Peyer's patch (tissue), 4 donors: ENCODE results near the gene BRD8. TPM values are rescaled to one million over a fixed set of nuclear protein-coding genes. Genes with fewer than 3 reads are reported as not detected.
A peak's percentile ranks its signal among the peaks of the same experiment; 100 is the strongest.

ENCODE experiments used
- DNase-seq, 3 donors: peaks; one replicate each; pipeline ENCODE4 v3.0.0-alpha.2; 2017 to 2019
- H3K27ac ChIP-seq, 4 donors: fragments of 200-600 bp; sonication (generic); one replicate each; pipeline ENCODE4 v1.5.1; 2016 to 2019
- H3K27me3 ChIP-seq, 2 donors: fragments of 200-600 bp; sonication (generic); one replicate each; pipeline ENCODE4 v1.5.1; 2019
- H3K36me3 ChIP-seq, 3 donors: fragments of 200-600 bp; sonication (generic); one replicate each; pipeline ENCODE4 v1.5.1; 2016 to 2019
- H3K4me1 ChIP-seq, 4 donors: fragments of 200-600 bp; sonication (generic); one replicate each; pipeline ENCODE4 v1.5.1; 2016 to 2019
- H3K4me3 ChIP-seq, 4 donors: fragments of 200-600 bp; sonication (generic); 1 replicate in 3 of 4; 2 replicates in 1 of 4; pipeline ENCODE4 v1.5.1; 2016 to 2019; ENCODE audit warnings: mild to moderate bottlenecking in 1 of 4
- H3K9me3 ChIP-seq, 4 donors: fragments of 200-600 bp; sonication (generic); one replicate each; pipeline ENCODE4 v1.5.1; 2016 to 2019; ENCODE audit warnings: mild to moderate bottlenecking in 1 of 4
- POLR2A ChIP-seq, 2 donors: fragments of 450-650 bp; IDR thresholded peaks; one replicate each; pipeline ENCODE4 v1.5.1; 2017; ENCODE audit warnings: antibody characterized with exemption in 2 of 2, mild to moderate bottlenecking in 2 of 2, moderate library complexity in 2 of 2
- total RNA-seq, 4 donors: library from RNA; depleted of rRNA; stranded (reverse); fragments of >200 nt; gene quantifications; one replicate each; pipeline ENCODE4 v1.1.0, GENCODE V29; 2016
- TF ChIP-seq, protein P1 (sequence below), 6 experiments: fragments of 450-650 bp in 4 of 6; fragments of 200-600 bp in 2 of 6; sonication (generic) in 1 of 6; IDR thresholded peaks; one replicate each; pipeline ENCODE4 v1.5.1; 2017 to 2019; ENCODE audit warnings: antibody characterized with exemption in 6 of 6, mild to moderate bottlenecking in 3 of 6, moderate library complexity in 1 of 6

The BRD8 gene
- total RNA-seq, 4 donors from 2014 or later, result 42.2 to 130 (median 70.8) TPM

- no peak for DNase-seq
- no peaks in the 10 kb centered on the region for H3K9me3 ChIP-seq
- H3K27me3 ChIP-seq, result no peaks in the 10 kb centered on the region
- H3K27ac ChIP-seq, result no peak overlapping the region
- peaks cover 0 to 64% (median 0%) of the 10 kb centered on the region in 3 donors for H3K36me3 ChIP-seq
- no peak for TF ChIP-seq POLR2A (IDR thresholded peaks at IDR 0.05)
- TF ChIP-seq, protein P1, sequence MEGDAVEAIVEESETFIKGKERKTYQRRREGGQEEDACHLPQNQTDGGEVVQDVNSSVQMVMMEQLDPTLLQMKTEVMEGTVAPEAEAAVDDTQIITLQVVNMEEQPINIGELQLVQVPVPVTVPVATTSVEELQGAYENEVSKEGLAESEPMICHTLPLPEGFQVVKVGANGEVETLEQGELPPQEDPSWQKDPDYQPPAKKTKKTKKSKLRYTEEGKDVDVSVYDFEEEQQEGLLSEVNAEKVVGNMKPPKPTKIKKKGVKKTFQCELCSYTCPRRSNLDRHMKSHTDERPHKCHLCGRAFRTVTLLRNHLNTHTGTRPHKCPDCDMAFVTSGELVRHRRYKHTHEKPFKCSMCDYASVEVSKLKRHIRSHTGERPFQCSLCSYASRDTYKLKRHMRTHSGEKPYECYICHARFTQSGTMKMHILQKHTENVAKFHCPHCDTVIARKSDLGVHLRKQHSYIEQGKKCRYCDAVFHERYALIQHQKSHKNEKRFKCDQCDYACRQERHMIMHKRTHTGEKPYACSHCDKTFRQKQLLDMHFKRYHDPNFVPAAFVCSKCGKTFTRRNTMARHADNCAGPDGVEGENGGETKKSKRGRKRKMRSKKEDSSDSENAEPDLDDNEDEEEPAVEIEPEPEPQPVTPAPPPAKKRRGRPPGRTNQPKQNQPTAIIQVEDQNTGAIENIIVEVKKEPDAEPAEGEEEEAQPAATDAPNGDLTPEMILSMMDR (IDR thresholded peaks at IDR 0.05), result no peak
- H3K4me3 ChIP-seq, result no peak overlapping the region
- no peaks in the 10 kb centered on the region for H3K4me1 ChIP-seq
Observed at GRCh38 chr5:138186002-138186447, 7.6 kb upstream of the BRD8 start.

GRCh38 chr5:138182808-138183207 lies 4.4 kb upstream of the BRD8 start:
- Histone ChIP-seq H3K36me3 (peaks cover 0 to 32% (median 0%) of the 10 kb centered on the region in 3 donors), H3K4me1 (peaks cover 0 to 11% (median 0%) of the 10 kb centered on the region in 4 donors), H3K9me3 (no peaks in the 10 kb centered on the region), H3K27me3 (no peaks in the 10 kb centered on the region), H3K4me3 (no peak overlapping the region), H3K27ac (no peak overlapping the region)
- TF ChIP-seq, protein P1 (IDR thresholded peaks at IDR 0.05), result no peak
- TF ChIP-seq POLR2A (IDR thresholded peaks at IDR 0.05), result no peak
- DNase-seq, result no peak

DNA sequence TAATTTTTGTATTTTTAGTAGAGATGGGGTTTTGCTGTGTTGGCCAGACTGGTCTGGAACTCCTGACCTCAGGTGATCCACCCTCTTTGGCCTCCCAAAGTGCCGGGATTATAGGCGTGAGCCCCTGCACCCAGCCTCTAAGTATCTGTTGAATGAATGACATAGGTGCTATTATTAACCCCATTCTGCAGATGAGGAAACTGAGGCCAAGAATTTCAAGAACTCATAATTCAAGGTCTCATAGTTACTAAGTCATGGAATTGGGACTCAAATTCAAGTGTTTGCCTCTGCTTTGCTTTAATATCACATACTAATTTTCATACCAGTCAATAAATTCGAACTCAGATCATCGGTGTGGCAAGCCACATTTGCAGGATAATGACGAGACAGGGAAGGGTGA lies 2.4 kb upstream of the BRD8 start:
- Histone ChIP-seq H3K36me3 (peaks cover 0 to 30% (median 0%) of the 10 kb centered on the region in 3 donors), H3K4me3 (no peak overlapping the region), H3K9me3 (no peaks in the 10 kb centered on the region), H3K4me1 (peaks cover 0 to 18% (median 0%) of the 10 kb centered on the region in 4 donors), H3K27me3 (no peaks in the 10 kb centered on the region), H3K27ac (no peak overlapping the region)
- DNase-seq, result no peak
- TF ChIP-seq POLR2A (IDR thresholded peaks at IDR 0.05), result no peak
- TF ChIP-seq, protein P1 (IDR thresholded peaks at IDR 0.05), result no peak

- TF ChIP-seq, protein P1 (IDR thresholded peaks at IDR 0.05), result peak in 4 of 6 experiments; percentile 24 to 59 (median 50)
- no peak for TF ChIP-seq POLR2A (IDR thresholded peaks at IDR 0.05)
- no peak for DNase-seq
- Histone ChIP-seq H3K4me3 (no peak overlapping the region), H3K9me3 (no peaks in the 10 kb centered on the region), H3K4me1 (peaks cover 0 to 18% (median 0%) of the 10 kb centered on the region in 4 donors), H3K36me3 (peaks cover 0 to 33% (median 0%) of the 10 kb centered on the region in 3 donors), H3K27ac (no peak overlapping the region), H3K27me3 (no peaks in the 10 kb centered on the region)
Observed at GRCh38 chr5:138180183-138180782, 1.9 kb upstream of the BRD8 start.

GRCh38 chr5:138179277-138179857 lies 937 bp upstream of the BRD8 start:
- no peak for DNase-seq
- H3K4me1 ChIP-seq, result peaks cover 0 to 18% (median 0%) of the 10 kb centered on the region in 4 donors
- TF ChIP-seq POLR2A (IDR thresholded peaks at IDR 0.05), result no peak
- TF ChIP-seq, protein P1 (IDR thresholded peaks at IDR 0.05), result no peak
- H3K36me3 ChIP-seq, result peaks cover 0 to 37% (median 0%) of the 10 kb centered on the region in 3 donors
- H3K27ac ChIP-seq, result peak overlapping the region in 1 of 4 donors; percentile 89
- no peaks in the 10 kb centered on the region for H3K27me3 ChIP-seq
- H3K4me3 ChIP-seq, result peak overlapping the region; percentile 47 to 83 (median 64)
- no peaks in the 10 kb centered on the region for H3K9me3 ChIP-seq
